GM21526 (cell line): ENCODE results near the gene ZDHHC1.
"Not testable (repeated sequence)": the region's sequence is repeated elsewhere in the genome, so short reads cannot be mapped to it uniquely, and the experiment has no call there.

Experiments
- ATAC-seq: cut with Tn5 transposase; IDR thresholded peaks from one replicate; pipeline ENCODE4 v1.9.1; 2021; ENCODE audit warnings: moderate library complexity; ENCODE audit not compliant: unreplicated experiment, low FRiP score

The ZDHHC1 gene

GRCh38 chr16:67432506-67432890, 16.2 kb upstream of the ZDHHC1 start:
- ATAC-seq, result no peak

DNA sequence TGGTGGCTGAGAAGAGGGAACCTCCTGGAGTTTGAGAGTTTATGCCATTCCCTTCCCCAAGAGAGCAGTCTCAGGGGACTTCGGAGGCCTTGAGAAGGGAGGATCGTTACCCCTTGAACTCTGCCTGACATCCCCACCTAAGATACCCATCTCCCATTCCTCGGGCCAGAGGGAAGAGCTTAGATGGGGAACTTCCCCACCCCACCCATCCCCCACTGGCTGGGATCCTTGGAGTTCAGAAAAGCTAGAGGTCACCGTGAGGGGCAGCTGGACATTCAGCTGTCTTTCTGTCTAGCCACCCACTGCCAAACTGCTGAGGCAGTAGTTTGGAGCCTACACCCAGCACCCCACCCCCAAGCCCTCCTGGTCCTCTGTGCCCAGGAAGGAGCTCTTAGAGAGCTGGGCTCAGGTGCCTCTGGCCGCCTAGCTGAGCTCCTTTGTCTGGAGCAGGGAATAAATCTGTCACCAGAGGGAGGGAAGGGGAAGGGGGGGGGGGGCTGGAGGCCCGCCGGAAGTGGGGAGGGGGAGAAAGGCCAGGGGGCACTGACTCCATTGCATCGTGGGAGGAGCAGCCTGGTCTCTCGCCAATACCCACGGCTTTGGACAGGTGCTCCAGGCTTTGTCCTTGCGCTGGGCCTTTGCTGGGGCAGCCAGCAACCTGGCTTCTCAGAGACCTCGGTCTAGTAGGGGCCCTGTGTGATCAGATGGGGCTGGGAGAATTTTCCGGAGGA, 15.7 kb upstream of the ZDHHC1 start:
- no peak for ATAC-seq

GRCh38 chr16:67430977-67431774, 14.9 kb upstream of the ZDHHC1 start, which contains the start of gene HSD11B2:
Gene HSD11B2, plus strand, starts transcription at chr16:67431121. Its CDS starts 128 bp downstream, at chr16:67431249.
- ATAC-seq, result no peak

GRCh38 chr16:67430504-67430976, 14.3 kb upstream of the ZDHHC1 start:
- ATAC-seq, result no peak

GRCh38 chr16:67429799-67430503, 13.7 kb upstream of the ZDHHC1 start:
- no peak for ATAC-seq

- ATAC-seq, result no peak
These were observed 12.9 kb upstream of the ZDHHC1 start for GRCh38 chr16:67429053-67429798.

DNA sequence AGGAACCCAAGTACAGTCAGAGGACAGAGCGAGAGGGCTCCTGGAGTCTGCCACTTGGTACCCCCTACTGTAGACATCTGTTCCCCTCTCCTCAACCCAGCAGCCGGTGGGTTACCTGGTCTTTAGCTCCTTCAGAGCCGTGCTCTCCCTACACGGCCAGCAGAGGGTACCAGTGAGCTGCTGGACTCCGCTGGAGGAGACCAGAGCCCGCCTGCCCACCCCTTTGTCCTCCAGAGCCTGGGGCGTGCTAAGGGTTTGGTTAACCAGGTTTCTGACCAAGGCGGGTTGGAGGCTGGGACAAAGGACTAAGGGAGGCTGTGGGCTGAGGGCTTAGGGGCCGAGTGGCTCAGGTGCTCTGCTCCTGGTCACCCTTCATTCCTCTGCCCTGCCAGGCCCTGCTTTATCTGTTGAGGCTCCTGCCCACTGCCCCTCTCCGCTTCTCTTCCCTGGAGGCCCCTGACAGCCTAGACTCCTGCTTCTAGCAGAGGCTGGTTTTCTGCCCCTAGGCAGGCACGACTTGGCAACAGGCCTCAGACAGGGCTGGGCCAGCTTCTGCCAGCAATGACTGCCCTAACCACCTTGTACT, 12.0 kb upstream of the ZDHHC1 start:
- ATAC-seq, result no peak

- no peak for ATAC-seq
These were observed 10.7 kb upstream of the ZDHHC1 start for GRCh38 chr16:67426950-67427349.

DNA sequence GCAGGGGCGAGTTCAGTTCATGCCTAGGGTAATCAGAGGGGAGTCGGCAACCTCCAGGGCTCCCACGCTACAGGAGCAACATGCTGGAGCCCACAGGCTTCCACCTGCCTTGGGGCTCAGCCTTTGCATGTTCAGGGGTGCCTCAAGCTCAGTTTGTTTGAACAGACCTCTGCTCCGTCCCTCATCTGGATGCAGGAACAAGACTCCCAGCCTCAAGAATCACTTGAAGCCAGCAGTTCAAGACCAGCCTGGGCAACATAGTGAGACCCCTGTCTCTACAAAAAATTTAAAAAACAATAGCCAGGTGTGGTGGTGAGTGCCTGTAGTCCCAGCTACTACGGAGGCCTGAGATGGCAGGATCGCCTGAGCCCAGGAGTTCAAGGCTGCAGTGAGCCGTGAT, 9.7 kb upstream of the ZDHHC1 start:
- ATAC-seq, result no peak

GRCh38 chr16:67425580-67425979, 9.3 kb upstream of the ZDHHC1 start:
- ATAC-seq, result no peak

DNA sequence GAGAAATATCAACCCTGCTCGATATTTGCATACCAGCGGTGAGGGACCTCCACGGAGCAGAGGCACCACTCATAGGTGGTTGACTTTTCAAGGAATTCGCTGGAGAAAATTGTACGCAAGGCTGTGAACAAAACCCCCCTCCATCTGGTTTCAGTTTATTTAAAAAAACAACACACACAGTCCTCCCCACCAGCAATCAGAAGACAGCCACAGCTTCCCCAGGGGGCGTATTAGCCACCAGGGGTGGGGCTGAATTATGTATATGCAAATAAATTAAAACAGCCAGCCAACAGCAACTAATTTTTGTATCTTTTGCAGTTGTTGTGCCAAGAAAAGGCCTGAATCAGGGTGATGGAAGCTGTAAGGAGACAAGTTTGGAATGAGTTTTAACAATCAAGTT, 8.8 kb upstream of the ZDHHC1 start:
- ATAC-seq, result no peak

GRCh38 chr16:67424261-67424615, 8.0 kb upstream of the ZDHHC1 start:
- ATAC-seq, result no peak

- no peak for ATAC-seq
These were observed 7.5 kb upstream of the ZDHHC1 start for GRCh38 chr16:67423611-67424260.

- no peak for ATAC-seq
These were observed 6.7 kb upstream of the ZDHHC1 start for GRCh38 chr16:67423015-67423414.

DNA sequence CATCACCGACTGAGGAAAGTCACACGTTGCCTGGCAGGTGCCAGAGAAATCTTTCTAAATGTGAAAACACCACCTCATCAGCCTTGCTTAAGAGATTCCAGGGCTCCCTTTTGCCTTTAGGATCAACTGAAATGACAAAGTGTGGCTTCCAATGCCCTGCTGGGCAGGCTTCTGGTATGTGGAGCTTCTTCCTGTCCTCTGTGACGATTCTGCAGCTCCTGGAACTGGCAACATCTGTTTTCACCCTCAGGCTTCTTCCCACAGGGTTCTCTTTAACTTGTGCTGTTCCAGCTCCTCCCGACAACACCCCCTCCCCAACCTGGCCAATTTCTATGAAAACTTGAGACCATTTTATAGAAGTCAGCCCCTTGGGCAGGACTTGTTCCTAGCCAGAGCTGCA, 4.8 kb upstream of the ZDHHC1 start:
- ATAC-seq, result no peak

DNA sequence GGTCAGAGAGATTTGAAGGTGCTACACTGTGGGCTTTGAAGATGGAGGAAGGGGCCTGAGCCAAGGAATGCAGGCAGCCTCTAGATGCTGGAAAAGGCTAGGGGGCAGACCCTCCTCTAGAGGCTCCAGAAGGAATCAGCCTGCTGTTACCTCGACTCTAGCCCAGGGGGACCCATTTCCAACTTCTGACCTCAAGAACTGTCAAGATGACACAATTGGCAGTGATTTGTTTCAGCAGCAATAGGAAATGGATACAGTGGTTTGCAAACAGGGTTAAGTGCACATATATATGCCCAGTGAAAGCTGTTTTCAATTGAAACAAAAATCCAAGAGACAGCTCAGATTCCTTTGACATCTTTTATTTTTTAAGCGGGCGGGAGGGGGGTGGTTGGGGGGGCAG, 3.7 kb upstream of the ZDHHC1 start:
- ATAC-seq, result no peak

DNA sequence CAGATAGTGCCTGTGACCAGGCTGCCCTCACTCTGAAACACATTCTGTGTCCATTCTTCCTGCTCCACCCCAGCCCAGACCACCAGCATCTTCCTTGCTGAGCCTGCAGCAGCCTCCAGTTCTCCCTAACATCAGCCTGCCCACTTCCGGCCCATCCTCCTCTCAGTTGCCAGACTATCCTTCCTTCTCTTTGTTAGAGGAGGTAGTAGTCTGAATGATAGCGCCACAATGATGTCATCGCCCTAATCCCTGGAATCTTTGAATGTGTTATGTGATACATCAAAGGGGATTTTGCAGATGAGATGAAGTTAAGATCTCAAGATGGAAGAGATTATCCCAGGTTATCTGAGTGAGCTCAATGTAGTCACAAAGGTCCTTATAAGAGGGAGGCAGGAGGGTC, 3.2 kb upstream of the ZDHHC1 start:
- no peak for ATAC-seq

DNA sequence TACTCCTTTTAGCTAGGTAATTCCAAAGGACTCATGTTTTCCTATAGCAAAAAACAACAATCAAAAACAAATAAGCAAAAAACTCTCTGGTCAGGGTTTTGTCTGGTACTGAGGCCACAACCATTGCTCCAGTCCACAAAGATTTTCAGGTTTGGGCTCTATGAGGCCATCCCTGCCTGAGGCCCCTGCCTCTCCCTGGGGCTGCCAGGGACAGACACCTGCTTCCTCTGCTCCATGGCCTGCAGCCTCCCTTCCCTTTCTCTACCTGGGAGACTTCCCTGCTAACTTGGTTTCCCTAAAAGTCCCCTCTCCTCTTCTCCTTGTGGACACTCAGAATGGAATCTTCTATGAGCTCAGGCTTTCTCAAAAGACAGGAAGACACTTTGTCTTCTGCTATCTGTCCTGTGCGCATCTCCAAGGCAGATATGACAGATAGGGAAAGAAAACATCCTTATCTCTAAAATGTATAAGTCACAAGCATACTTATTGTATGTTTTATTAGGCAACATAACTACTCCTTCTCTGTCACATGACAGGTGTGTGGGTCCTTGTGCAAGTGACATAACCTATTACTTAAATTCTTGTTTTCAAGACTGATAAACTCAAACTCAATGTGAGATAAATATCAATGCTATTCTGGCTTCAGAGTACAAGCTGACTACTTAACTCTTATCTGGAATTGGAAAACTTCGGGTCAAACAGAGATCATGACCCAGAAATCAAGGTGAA, 1.2 kb upstream of the ZDHHC1 start:
- ATAC-seq, result no peak

DNA sequence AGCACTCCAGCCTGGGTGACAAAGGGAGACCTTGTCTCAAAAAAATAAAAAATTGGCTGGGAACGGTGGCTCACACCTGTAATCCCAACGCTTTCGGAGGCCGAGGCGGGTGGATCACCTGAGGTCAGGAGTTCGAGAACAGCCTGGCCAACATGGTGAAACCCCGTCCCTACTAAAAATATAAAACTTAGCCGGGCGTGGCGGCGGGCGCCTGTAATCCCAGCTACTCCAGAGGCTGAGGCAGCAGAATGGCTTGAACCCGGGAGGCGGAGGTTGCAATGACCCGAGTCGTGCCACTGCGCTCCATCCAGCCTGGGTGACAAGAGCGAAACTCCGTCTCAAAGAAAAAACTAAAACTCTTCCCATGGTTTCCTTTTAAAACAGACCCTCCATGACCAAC, 856 bp downstream of the ZDHHC1 start:
- not testable (repeated sequence) for ATAC-seq
